GM21619 (cell line): ENCODE measurements around the gene ZNF385C.
"Not testable (repeated sequence)": the region's sequence is repeated elsewhere in the genome, so short reads cannot be mapped to it uniquely, and the experiment has no call there.

Experiments
- ATAC-seq: cut with Tn5 transposase; IDR thresholded peaks from one replicate; pipeline ENCODE4 v1.9.1; 2021; ENCODE audit not compliant: unreplicated experiment

The ZNF385C gene

DNA sequence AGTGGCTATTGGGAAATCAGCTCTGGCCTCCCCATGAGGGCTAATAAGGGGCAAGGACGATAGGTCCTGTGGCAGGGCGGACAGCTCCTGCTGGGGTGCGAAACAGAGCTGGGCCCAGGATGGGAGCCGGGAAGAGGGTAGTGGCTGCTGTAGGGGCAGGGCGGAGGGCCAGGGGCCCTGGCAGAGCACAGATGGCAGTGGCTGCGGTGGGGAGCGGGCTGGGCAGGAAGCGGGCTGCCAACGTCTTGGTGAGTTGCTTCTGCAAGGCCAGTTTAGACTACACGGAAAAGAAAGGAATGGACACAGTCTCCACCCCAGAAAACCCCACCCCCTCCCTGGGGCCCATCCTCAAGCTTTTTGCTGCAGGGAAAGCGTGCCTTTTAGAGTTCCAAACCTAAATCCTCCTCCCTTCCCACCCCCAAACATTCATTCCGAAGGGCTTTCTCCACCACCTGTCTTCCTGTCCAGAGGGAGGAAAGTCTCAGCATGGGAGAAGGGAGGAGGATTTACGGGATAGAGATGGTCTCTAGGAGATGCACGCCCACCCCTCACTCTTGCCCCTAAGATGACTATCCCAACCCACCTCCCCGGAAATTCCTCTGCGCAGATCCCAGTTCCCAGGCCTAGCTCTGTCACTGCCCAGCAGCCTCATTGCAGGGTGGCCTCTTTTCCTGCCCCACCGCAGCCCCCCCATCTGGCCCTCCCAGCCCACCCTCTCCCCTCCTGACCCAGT, 71.2 kb downstream of the ZNF385C start:
- ATAC-seq = no peak

DNA sequence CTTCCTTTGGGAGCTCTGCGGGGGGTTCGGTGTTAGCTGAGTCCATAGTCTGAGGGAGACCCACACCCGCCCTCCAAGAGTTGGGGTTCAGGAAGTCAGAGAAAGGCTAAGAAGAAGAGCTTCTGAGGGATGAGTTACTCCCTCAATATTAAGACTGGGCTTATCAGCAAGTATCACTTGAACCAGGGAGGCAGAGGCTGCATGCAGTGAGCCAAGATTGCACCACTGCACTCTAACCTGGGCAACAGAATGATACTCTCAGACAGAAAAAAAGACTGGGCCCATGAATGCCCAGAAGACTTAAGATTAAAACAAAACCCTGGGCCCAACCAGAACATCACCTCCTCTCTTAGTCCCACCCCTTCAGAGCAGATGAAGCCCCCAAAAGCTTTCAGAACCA, 72.3 kb downstream of the ZNF385C start:
- no peak for ATAC-seq

DNA sequence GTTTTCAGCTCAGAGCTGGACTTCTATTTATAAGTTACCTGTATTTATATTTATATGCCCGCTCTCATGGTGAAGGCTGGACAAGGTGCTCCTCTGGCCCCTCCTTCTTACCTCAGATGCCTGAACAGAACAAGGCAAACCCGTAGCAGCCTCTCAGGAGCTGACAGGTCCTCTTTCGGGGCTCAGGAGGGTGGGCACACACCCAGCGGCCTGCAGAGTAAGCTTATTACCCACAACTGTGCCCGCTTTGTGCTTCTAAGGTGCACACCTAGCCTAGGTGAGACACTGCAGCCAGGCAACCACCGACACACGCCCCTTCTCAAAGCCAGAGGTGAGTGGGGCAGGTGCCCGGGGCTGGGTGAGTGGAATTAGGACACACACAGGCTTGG, 73.1 kb downstream of the ZNF385C start:
- no peak for ATAC-seq

DNA sequence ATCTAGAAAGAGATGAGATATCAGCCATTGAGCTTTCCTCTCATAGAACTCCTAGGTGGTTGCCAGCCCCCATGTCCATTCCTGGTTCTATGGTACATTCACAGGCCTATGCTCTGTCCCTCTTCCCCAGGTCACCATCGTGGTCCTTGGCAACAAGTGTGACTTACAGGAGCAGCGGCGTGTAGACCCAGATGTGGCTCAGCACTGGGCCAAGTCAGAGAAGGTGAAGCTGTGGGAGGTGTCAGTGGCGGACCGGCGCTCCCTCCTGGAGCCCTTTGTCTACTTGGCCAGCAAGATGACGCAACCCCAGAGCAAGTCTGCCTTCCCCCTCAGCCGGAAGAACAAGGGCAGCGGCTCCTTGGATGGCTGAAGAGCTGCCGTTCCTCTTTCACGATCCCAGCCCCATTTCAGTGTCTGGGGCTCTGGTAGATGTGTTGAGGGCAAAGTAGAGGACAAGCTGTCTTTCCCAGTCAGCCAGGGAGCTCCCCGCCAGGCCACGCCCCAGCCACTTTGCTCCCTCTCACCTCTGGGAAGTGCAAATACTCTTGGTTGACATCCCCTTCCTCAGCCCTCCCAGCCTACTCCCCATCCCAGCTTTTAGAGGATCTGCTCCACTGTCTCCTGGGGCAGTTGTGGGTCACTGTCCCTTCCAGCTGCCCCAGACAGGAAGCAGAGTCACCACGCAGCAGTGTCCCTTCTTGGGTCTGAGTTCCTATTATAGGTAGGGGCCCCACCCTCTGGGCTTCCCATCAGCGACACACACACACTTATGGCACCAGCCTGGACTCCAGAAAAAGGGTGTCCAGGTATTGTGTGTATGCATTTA, 74.5 kb downstream of the ZNF385C start:
- no peak for ATAC-seq

DNA sequence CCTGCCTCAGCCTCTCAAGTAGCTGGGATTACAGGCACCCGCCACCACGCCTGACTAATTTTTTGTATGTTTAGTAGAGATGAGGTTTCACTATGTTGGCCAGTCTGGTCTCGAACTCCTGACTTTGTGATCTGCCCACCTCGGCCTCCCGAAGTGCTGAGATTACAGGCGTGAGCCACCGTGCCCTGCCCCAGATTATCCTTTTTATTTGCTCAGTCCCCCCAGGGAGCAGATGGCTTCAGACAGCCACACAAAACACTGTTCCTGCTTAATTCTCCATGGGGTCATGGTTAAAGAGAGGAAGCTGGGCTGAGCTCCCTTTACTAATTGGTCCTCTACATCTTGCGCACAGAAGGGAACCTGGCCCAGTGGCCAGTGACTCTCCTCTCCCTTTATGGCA, 77.4 kb downstream of the ZNF385C start:
- ATAC-seq = not testable (repeated sequence)

DNA sequence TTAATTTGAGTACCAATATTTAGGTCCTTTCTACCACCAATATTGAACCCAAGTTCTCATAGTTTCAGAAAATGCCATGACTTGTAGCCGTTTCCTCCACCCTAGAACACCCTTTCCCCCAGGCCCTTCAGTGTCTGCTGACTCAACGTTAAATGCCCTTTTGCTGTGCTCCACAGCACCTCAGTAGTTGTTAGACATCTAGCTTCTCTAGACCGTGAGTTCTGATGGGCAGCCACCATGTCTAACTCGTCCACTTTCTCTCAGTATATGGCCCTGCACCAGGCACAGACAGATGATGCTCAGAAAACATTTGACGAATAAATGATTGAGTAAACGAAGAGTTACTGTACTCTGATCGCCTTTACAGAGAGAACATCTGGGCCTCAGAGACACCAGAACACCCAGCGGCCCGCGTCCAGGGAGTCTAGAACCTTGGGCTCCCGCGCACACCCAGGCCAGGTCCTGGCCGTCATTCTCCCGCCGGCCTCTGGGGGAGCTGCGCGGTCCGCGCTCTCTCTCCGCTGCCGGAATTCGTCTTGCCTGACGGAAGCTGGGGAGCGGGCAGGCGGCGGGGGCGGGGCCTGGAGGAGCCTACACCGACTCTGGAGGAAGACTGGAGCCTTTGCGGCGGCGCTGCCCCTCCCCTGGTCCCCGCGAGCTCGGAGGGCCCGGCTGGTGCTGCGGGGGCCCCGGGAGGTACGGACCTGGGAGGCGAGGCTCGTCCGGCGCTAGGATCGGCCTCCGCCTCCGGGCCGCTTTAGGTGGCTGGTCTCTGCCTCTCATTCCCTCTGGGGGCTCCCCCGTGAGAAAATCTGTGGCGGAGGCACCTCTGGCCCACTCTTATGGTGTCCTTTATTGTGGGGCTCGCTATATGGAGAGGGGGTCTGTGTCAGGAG, 78.5 kb downstream of the ZNF385C start, which contains the start of gene NKIRAS2:
TSS of gene NKIRAS2 (plus strand) at position 582 of the 896 bp plus-strand sequence. CDS start 1,488 bp downstream, outside the sequence.
- peak; percentile 44 for ATAC-seq

DNA sequence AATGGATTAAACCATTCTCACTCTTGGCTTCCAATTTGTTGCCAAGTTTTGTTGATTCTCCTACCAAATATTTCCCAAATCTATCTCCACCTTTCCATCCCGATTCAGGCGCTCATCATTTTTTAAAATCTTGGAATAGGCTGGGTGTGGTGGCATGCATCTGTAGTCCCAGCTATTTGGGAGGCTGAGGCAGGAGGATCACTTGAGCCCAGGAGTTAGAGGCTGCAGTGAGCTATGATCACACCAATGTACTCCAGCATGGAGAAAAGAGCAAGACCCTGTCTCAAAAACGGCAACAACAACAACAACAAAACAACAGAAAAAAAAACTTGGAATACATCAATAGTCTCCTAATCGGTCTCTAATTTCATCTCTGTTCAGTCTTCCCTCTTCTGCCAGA, 79.3 kb downstream of the ZNF385C start:
- no peak for ATAC-seq

DNA sequence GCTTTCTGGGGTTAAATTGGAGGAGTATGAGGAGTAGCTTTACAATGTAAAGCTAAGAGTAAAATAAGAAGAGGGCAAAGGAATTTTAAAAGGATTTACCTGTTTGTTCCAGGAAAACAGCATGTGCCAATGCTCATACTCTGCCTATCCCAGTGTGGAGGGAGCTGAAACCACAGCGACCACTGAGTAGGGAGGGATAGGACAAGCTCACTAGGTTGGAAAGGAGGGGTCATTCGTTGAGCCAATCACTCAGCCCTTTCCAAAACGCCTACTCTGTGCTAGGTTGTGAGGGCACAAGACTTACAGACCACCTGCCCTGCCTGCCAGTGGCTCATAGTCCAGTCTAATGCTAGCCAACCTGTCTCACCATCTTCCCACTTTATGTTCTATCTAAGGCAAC, 79.9 kb downstream of the ZNF385C start:
- no peak for ATAC-seq

DNA sequence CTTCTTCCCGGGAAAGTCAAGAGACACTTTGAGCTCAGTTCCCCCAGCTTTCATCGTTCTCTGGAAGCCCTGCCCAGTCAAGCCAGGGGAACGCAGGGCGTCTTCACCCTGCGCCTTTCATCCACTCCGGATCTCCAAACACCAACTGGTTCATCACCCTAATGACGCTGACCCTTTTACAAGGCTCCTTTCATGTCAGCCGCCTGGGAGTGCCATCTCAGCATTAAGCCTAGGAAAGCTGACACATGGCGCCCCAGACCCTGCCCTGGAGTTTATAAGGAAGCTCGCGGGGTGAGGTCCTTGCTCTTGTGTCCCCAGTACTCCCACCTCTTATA, 80.4 kb downstream of the ZNF385C start:
- peak; percentile 6 for ATAC-seq

DNA sequence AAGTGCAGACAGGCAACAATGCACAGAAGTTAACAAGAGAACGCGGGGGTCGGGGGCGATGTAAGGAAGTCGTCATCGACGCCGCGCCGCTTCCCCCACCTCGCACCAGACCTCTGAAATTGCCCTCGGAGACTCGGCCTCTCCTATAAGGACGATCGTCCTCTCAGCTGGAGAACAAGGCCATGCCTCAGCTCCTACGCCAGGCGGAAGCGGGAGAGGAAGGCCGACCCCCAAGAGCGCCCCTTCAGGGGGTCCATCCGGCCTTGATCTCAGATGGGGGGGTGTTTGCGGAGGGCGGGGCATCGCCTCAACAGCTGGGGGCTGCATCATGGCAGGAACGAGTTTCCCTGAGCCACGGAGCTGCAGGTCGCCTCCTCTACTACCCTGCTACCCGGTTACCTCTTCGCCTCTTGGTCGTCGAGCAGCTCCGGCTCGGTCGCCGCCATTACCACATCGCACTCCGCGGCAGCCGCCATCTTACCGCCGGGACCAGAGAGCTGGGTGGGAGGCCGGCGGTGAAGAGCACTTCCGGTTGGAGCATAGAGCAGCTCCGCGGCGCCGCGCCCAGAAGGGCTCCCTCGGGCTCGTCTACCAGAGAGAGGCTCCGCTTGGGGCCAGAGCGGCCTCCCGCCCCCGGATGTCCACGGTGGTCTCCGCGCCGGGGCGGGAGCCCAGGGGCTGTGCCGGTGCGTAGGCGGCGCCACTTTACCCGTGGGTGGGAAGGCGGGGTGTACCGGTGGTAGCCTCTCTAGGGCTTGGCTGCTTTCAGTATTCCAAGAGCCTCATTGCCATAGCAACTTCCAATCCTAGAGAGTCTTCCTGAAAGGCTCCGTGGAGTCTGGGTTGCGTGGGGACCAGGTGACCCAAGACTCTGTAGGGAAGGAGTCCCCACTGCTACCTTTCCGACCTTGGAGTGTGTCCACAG, 81.1 kb downstream of the ZNF385C start, which contains the start of gene DNAJC7:
TSS of gene DNAJC7 (minus strand) at position 499 of the 925 bp plus-strand sequence. CDS start at position 476, 23 bp downstream.
- ATAC-seq = peak; percentile 75

DNA sequence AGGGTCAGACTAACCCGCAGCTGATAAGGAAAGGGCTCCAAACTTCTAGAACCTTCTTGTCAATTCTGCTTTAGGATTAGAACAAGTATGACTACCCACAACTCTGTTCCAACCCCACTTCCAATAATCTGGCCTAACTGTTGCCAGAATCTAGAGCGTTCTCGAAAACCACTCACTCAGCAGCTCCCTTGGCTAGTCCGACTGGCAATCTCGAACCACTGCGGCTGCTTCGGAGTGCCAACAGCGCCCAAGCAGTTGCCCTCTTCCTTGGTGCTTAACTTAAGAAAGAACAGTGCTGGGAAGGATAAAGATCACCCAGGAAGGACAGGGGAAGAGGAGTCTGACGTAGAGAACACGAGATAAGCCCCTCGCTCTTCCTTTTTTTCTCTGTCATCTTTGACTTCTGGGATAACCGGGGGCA, 81.9 kb downstream of the ZNF385C start:
- no peak for ATAC-seq

DNA sequence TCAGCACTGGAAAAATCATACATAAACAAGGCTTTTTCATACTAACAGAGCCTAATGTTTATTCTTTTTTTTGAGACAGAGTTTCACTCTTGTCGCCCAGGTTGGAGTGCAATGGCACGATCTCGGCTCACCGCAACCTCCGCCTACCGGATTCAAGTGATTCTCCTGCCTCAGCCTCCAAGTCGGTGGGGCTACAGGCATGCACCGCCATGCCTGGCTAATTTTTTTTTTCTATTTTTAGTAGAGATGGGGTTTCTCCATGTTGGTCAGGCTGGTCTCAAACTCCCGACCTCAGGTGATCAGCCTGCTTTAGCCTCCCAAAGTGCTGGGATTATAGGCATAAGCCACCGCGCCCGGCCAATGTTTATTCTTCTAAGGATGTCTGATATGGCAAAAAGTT, 84.5 kb downstream of the ZNF385C start:
- not testable (repeated sequence) for ATAC-seq

DNA sequence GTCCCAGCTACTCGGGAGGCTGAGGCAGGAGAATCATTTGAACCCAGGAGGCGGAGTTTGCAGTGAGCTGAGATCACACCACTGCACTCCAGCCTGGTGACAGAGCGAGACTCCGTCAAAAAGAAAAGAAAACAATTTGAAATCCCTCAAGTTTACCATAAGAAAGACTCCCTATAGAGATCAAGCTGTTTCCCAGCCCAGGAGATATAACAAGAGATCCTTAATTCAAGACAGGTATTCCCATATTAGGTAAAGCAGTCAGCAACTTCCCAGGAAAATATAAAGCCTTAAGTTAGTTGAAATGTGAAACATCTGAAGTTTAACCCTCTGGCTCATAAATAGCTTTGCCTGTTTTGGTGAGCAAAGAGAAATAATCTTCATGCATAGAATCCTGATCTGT, 85.9 kb downstream of the ZNF385C start:
- not testable (repeated sequence) for ATAC-seq

DNA sequence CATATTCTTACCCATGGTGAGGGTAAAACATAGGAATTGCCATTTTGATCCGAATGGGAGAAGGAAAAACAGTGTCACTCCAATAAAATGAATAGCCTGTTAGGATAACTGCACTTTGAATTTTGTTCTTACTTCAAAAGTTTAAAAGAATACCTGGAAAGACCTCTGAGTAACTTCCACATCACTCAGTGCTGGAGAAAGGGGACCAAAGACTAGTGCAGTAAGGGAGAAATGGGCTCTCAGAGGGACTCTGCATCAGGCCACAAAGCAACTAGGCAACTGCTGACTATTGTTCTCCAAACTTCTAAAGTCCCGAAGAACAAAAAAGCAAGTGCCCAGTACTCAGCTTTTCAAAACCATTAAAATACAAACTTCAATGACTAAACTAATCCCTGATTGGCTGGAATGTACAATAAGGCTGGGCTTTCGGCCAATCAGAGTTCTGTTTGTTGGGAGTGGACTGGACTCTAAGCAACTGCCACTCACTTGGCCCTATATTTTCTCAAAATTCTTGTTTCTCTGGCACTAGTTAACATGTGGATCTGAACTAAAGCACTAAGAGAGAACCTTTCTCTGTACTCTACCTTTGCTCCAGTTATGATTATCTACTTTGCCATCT, 87.3 kb downstream of the ZNF385C start:
- no peak for ATAC-seq

DNA sequence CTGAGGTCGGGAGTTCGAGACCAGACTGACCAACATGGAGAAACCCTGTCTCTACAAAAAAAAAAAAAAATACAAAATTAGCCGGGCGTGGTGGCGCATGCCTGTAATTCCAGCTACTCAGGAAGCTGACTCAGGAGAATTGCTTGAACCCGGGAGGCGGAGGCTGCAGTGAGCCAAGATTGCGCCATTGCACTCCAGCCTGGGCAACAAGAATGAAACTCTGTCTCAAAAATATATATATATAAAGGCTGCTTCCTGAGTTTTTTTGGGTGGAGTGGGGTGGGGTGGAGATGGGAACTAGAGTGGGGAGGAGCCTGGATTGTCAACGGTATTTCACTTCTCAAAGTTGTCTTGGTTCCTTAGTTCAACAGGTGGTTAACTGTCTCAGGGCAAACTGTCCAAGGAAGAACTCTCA, 88.0 kb downstream of the ZNF385C start:
- not testable (repeated sequence) for ATAC-seq

DNA sequence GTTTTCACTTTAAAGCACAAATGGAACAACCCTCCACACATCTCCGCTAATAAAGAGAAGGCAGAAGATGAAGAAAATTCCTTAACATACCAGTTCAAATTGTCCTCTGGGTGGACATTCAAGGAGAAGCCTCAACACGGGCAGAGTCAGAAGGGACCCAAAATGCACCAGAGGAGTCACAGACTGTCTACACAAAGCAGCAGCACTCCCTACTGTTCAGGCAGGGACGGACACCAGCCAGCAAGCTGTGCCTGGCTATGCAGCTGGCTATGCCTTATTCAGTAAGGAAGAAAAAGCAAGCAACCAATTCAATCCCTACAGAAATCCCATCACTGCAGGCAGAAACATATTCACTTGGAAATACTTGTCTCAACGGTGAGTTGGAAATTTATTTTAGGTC, 89.1 kb downstream of the ZNF385C start:
- no peak for ATAC-seq

DNA sequence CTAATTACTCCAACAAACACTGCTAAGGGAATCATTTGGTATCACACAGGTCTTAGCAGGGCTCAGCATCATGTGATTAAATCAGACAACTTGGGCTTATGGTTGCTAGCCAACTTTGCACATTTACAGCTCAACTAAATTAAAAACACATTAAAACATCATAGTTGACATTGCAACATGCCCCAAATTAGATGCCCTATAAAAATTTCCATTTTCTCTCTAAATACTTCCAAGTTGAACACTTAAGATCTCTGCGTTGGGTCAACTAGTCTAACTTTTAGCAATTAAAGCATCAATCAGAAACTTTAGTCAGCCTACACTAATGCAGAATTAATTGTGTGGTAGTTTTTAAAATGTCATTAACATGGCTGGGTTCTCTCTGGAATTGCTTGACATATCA, 93.1 kb downstream of the ZNF385C start:
- no peak for ATAC-seq

DNA sequence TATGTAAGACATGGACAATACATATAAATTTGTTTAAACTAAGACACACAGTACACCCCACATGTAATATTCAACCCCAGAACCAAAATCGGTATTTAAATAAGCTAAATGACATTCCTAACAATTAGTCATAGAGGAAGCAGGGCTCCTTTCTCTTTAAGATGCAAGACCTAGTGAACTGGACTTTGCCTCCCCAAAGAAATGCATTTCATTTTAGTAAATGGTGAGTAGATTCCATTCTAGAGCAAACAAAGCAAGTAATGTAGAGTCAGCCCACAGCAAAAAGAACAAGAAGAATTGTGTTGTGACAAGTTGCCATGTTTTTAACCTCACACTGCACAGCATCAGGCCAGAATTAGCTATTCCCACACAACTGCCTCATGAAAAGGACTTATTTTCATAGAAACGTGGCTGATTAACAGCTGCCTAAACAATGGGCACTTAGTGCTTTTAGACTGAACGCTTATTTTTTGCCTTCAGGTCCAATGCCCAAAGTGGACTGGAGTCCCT, 95.4 kb downstream of the ZNF385C start:
- ATAC-seq = no peak

DNA sequence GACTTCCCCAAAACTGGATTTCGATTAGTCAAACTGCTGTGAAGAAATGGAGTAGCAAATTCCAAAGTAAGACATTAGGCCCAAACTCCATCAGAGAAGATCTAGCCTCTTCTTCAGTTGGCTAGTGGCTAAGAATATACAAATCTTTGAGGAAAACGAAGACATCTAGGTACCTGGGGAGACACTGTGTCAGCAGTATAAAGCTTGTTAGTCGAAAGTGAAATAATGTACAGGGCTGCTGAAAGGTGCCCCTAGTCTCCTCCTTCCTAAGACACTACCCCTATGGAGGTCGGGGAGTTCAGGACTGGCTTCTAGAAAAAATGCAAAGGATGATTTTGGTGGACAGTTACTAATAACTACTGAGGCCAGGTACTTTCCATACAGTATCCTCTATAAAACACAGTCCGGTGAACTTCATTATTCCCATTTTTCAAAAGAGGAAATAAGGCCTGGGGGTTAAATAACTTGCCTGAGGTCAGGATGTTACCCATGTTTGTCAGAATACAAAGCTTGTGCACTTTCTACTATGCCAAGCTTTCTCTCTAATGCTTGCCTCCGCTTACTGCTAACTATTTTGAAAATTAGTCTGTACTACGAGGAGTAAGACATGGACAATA, 96.0 kb downstream of the ZNF385C start:
- no peak for ATAC-seq
